Parathyroid adenoma (tissue), 2 donors: Measurements from ENCODE around the gene ADARB2.

Source experiments
- H2AFZ ChIP-seq: fragments of 300-600 bp; sonication (generic); one replicate; pipeline ENCODE4 v1.7.0; 2017; ENCODE audit warnings: antibody characterized with exemption, mild to moderate bottlenecking
- H3K27ac ChIP-seq: fragments of 300-600 bp; sonication (generic); one replicate; pipeline ENCODE4 v1.7.0; 2017
- H3K27me3 ChIP-seq: fragments of 300-600 bp; sonication (generic); one replicate; pipeline ENCODE4 v1.7.0; 2017; ENCODE audit warnings: low read length; ENCODE audit not compliant: control insufficient read depth, insufficient read depth
- H3K36me3 ChIP-seq: fragments of 300-600 bp; sonication (generic); one replicate; pipeline ENCODE4 v1.7.0; 2017; ENCODE audit warnings: low read length; ENCODE audit not compliant: control insufficient read depth, insufficient read depth
- H3K4me1 ChIP-seq: fragments of 300-600 bp; sonication (generic); one replicate; pipeline ENCODE4 v1.7.0; 2017; ENCODE audit warnings: control low read depth
- H3K4me2 ChIP-seq: fragments of 300-600 bp; sonication (generic); one replicate; pipeline ENCODE4 v1.7.0; 2017; ENCODE audit warnings: low read length
- H3K4me3 ChIP-seq: fragments of 300-600 bp; sonication (generic); one replicate; pipeline ENCODE4 v1.7.0; 2017; ENCODE audit warnings: low read depth, low read length
- H3K79me2 ChIP-seq: fragments of 300-600 bp; sonication (generic); one replicate; pipeline ENCODE4 v1.7.0; 2017; ENCODE audit warnings: control low read depth
- H3K9ac ChIP-seq: fragments of 300-600 bp; sonication (generic); one replicate; pipeline ENCODE4 v1.7.0; 2017; ENCODE audit warnings: mild to moderate bottlenecking
- H3K9me3 ChIP-seq: fragments of 300-600 bp; sonication (generic); one replicate; pipeline ENCODE4 v1.7.0; 2017; ENCODE audit warnings: low read length; ENCODE audit not compliant: control insufficient read depth
- TF ChIP-seq, protein P1 (sequence below): fragments of 300-600 bp; sonication (generic); IDR thresholded peaks from one replicate; pipeline ENCODE4 v1.7.0; 2017; ENCODE audit warnings: antibody characterized with exemption, mild to moderate bottlenecking
- donor health status: primary hyperparathyroidism.

ADARB2 gene

DNA sequence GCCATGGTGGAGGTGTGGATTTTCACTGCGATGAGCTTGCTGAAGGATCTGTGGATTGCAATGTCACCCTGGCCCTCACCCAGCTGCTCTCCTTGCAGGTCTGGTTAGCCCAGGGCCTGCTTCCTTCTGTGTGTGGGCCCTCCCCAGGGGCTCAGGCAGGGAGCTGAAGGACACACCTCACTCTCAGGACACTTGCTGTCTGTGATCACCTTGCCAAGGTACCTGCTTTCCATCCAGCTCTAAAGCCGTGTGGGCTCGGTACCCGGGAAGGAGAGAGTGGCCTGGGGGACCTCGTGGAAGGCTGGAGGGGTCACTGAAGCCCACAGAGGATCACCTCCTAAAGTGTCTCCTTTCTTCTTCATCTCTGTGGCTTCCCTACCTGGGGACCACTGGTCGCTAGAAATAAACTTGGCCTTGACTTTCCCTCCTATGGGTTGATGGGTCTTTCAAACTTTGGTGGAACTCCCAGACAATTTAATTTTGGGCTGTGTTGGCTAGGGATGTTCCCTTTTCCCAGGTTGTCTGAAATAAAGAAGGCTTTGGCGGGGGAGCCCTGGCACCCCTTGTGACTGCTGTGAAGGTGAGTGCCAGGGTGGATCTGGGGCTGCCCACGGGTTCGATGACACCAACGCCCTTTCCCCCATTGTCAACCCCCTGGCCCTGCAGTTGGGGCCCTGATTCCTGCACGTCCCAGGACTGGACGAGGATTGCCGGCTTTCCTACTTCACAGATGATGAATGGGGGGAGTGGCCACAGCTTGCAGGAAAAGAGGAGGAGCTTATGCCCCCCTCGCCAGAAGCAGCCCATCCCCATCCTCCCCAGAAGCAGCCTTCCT, 331.0 kb downstream of the ADARB2 start:
- no peaks in the 10 kb centered on the region for H3K79me2 ChIP-seq
- no peak overlapping the region for H3K9ac ChIP-seq
- no peaks in the 10 kb centered on the region for H3K9me3 ChIP-seq
- H3K4me1 ChIP-seq, result no peaks in the 10 kb centered on the region
- no peak overlapping the region for H3K27ac ChIP-seq
- H2AFZ ChIP-seq, result no peak overlapping the region
- TF ChIP-seq, protein P1, sequence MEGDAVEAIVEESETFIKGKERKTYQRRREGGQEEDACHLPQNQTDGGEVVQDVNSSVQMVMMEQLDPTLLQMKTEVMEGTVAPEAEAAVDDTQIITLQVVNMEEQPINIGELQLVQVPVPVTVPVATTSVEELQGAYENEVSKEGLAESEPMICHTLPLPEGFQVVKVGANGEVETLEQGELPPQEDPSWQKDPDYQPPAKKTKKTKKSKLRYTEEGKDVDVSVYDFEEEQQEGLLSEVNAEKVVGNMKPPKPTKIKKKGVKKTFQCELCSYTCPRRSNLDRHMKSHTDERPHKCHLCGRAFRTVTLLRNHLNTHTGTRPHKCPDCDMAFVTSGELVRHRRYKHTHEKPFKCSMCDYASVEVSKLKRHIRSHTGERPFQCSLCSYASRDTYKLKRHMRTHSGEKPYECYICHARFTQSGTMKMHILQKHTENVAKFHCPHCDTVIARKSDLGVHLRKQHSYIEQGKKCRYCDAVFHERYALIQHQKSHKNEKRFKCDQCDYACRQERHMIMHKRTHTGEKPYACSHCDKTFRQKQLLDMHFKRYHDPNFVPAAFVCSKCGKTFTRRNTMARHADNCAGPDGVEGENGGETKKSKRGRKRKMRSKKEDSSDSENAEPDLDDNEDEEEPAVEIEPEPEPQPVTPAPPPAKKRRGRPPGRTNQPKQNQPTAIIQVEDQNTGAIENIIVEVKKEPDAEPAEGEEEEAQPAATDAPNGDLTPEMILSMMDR, result no peak
- no peak overlapping the region for H3K4me2 ChIP-seq
- no peaks in the 10 kb centered on the region for H3K36me3 ChIP-seq
- H3K4me3 ChIP-seq, result no peak overlapping the region
- H3K27me3 ChIP-seq, result no peaks in the 10 kb centered on the region

DNA sequence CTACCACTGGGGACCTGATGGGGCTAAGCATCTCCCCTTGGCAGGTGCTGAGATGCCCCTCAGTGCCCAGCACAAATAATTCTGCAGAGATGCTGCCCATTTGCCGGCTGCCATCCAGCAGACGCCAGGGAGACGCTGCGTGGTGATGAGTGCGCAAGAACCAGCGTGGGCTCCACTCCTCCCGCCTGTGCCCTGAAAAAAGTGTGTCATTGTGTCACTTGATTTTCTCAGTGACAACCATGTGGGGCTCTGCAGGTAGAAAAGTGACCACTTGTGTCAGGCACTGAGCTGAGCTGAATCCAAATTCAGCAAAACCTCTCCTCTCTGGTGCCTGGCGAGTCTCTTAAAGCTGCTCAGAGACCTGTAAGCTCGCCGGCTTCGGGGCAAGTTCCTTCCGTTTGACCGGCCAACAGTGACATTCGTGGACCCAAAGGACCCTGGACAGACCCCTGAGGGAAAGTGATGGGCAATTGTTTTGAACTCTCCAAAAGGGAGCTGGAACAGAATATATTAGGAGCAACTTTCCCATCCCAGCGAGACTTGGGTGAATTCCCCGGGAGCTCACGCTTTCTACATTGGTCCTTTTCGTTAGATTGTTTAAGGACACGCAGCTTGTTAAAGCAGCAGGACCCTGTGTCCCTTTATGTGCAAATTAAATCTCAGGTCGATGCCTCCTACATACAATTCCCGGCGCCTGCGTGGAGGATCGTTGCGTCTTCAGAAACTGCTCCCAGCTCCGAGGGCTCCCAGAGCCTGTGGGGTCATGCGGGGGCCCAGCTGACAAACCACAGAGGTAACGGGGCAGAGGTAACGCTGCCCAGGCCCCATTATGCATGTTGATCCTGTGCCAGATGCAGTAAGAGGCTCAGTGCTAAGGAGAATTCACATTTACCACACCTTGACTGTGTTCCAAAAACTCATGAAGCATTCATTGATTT, 332.7 kb downstream of the ADARB2 start:
- TF ChIP-seq, protein P1, result no peak
- H3K79me2 ChIP-seq, result no peaks in the 10 kb centered on the region
- H3K4me1 ChIP-seq, result no peaks in the 10 kb centered on the region
- H3K4me2 ChIP-seq, result no peak overlapping the region
- H2AFZ ChIP-seq, result no peak overlapping the region
- no peaks in the 10 kb centered on the region for H3K9me3 ChIP-seq
- H3K27me3 ChIP-seq, result no peaks in the 10 kb centered on the region
- H3K27ac ChIP-seq, result no peak overlapping the region
- H3K36me3 ChIP-seq, result no peaks in the 10 kb centered on the region
- H3K9ac ChIP-seq, result no peak overlapping the region
- H3K4me3 ChIP-seq, result no peak overlapping the region

DNA sequence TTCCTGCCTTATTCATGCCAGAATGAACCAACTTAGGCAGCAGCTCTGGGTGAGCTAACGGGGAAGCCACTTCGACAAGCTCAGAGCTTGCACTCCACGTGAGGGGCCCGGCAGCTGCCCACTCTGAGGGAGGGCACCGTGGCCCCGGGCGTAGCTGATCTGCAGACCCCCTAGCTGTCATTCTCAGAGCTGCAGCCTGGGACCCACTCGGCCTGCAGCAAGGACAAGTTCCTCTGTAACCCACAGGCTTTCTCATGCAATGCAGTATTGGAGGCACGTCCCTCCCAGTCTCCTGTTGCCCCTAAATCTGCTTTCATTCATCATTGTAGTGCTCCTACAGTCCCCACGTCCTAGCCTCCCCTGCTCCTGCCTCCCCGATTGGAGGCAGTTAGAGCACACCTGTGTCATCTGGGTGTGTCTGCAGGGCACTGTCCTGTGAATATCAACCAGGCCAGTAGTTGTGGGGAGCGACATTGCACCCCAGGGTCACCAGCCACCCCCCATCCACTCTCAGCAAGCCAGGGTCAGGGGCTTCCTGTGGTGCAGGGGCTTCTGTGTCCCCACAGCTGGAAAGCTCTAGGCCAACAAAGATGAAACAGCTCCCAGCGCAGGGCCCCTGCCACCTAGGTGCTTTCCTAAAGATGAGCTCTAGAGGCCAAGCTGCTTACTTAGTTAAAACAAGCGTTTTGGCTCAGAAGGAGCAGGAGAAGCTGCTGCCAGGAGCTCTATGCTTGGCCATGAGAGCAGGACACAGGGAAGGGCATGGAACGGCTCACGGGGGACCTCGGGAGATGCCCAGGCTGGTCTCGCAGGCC, 333.6 kb downstream of the ADARB2 start:
- Histone ChIP-seq H2AFZ (no peak overlapping the region), H3K27me3 (no peaks in the 10 kb centered on the region), H3K36me3 (no peaks in the 10 kb centered on the region), H3K27ac (no peak overlapping the region), H3K4me2 (no peak overlapping the region), H3K4me3 (no peak overlapping the region), H3K79me2 (no peaks in the 10 kb centered on the region), H3K4me1 (no peaks in the 10 kb centered on the region), H3K9me3 (no peaks in the 10 kb centered on the region), H3K9ac (no peak overlapping the region)
- TF ChIP-seq, protein P1, result no peak

DNA sequence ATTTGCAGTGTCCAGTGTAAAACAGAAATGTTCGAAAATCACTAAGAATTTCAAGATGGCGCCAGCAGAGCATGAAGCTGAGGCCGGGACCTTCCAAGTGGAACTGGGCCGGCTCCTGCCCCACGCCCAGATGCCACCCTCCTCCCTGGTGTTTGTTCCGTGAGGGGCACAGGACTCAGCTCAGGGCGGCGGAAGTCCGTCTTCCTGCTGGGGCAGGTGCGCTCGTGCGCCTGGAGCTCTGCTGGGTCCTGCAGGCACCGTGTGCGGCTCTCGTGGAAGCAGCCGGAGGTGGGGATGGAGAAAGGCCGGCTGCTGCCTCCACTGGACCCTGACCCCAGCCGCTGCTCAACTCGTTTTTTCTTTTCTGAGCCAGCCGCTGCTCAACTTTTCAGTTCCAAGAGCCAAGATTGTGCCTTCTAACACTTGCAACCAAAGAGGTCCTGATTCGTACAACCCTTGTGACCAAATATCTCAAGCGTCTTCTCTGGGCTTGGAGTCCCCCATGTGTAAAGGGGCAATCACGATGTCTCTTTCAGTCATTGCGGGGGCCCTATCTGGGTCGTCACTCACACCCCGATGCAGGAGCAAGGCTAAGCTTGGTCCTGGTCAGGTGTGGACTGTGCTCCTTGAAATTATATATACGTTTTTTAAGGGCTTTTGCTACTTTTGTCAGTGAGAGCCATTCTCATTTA, 334.4 kb downstream of the ADARB2 start:
- Histone ChIP-seq H3K27me3 (no peaks in the 10 kb centered on the region), H3K4me2 (no peak overlapping the region), H3K4me1 (no peaks in the 10 kb centered on the region), H2AFZ (no peak overlapping the region), H3K79me2 (no peaks in the 10 kb centered on the region), H3K4me3 (no peak overlapping the region), H3K9ac (no peak overlapping the region), H3K9me3 (no peaks in the 10 kb centered on the region), H3K36me3 (no peaks in the 10 kb centered on the region), H3K27ac (no peak overlapping the region)
- TF ChIP-seq, protein P1, result no peak
